Activated CD4-positive, alpha-beta T cell treated with anti-CD3 and anti-CD28 coated beads, Interleukin-2, amount 50 U/mL, for 1 hour (primary cell): ENCODE measurements around the gene LEF1.

Experiments used
- DNase-seq: peaks from one replicate; pipeline ENCODE4 v3.0.0-alpha.2; 2020

LEF1 gene

GRCh38 chr4:108174856-108175255 lies 6.1 kb upstream of the LEF1 start:
- DNase-seq = no peak

DNA sequence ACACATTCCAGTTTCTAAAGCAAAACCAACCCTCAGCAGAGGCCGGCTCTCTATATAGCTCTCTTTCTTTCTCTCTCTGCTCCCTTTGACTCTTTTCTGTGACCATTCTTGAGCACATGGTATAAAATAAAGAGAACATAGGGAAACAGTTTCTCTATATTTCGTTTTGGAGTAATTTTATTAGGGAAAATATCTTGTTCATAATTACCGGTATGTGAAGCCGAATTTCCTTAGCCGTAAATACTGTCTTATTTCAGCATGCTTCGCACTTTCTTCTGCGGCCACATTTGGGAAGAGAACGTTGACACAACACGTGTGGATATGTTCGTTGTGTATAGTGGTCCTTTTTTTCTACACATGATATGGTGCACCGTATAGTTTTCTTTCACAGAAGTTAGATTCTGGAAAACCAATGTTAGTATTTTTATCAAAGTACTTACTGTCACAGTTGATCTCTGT lies 4.9 kb upstream of the LEF1 start:
- DNase-seq = no peak

DNA sequence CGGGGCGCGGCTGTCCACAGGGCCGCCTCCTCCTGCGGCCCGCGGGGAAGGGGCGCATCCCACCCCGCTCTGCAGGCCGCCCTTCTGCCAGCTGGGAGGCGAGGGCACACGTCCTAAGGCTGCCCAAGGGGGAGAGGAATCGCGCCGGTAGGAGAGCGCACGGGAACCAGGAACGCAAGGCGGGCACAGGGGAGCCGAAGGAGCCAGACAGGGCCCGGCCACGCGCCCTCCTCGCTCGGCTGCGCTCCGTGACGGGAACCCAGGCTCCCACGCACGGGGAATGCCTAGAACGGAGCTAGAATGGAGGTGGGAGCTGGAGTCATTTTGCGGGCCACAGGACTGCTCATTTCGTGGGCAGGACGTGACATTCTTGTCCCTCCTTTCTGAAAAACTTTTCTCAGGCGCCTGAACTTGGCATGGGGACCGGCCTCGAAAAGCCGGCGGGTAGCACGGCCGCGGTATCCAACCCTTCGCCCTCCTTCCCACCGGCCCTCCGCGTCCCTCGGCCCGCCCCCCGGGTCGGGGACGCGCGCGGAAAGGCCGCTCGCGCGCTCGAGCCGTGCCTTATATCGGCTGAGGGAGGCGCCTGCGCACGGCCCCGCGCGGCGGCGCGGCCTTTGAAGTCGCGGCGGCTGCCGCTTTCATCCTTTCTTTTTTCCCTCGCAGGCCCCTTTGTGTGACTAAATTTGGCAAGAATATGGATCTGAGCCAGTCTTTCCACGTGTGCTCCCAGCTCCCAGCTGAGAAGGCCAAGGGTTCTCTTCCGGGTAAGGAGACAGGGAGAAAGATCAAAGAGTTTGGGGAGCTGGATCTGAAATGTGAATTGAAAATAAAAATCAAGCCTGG lies 4.2 kb upstream of the LEF1 start:
- peak; percentile 69 for DNase-seq

- no peak for DNase-seq
These were observed 3.6 kb upstream of the LEF1 start for GRCh38 chr4:108172231-108172752.

DNA sequence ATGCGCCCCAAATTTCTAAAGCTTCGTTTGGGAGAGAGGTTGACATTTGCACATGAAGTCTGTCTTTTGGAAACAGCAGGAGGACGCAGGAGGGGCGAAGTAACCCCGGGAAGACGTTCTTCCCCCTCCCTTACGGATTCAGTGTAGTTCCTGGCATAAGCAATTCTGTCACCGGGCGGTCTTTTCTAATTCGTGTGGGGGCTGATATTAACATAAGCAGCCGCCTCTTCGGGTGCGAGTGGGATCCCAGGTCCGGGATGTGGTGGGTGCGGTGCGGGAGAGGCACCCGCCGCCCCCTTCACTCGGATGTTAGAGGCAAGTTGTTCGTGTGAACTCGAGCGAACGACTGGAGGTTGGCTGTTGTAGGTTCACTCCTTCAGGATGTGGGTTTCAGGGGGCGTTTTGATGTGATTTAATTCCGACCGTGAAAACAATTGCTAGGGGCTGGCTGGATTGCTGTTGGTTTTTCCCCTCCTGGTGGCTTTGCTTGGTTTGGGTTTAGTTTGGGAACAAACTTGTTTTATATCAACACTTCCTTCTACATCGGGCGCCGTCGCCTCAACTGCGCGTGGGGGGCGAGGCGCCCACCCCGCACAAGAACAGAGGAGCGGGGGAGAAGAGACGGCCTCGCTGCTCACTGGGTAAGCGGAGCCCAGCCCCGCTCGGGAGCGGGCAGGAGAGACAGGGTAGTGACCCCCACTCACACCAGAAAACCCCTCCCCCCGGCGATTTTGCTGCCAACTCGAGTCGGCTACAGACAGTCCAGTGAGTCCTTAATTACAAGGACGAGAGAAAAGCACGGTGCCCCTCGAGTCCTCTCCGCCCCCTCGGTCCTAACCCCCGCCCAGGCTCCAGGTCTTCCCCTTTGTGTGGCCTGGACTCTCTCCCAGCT lies 2.9 kb upstream of the LEF1 start:
- DNase-seq = peak; percentile 45

DNA sequence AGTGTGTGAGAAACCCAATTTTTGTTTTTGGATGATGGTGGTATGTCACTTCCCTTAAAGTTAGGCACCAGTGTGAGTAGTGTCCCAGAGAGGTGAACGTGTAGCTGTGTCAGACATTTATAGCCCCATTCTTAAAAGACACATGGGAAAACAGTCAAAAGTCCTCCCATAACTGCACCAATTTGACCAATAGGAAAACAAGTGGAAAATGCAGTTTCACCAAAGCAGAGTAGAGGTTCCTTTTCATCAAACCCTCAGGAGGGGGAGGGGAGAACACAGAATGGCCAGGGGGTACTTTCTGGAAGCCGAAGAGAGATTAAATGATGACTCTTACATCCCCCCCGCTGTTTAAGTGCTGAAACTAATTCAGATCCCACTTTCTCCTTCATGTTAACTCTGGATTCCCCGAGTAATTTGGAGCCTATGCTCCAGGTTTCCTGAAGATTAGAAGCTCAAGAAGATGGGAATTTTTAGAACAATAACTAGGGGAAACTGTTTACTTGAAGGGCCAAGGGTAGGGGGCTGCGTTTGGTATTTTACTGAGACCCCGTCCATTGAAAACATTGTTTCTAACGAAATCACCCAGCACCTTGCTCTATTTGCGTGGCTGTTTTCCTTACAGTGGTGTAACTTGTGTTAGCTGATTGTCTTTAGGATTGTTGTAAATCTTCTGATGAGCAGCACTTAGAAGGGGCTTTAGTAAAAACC lies 2.1 kb upstream of the LEF1 start:
- DNase-seq = no peak

DNA sequence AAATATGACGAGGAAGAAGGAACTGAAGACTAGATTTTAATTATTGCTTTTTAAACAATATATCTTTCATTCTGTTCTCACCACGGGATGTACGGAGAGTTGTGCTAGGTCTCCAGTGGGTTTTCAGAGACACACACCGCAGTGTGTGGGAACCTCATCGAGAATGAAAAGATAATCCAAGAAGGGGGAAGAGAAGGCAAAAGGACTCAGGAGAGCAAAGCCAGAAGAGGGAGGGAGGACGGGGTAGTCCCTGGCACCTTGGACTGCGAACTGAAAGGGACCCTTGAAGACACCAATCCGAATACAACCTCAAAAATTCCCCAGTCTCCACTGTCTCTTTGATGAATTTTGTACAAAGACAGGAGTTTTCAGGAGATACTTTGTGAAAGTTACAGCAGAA lies 932 bp upstream of the LEF1 start:
- DNase-seq = no peak

DNA sequence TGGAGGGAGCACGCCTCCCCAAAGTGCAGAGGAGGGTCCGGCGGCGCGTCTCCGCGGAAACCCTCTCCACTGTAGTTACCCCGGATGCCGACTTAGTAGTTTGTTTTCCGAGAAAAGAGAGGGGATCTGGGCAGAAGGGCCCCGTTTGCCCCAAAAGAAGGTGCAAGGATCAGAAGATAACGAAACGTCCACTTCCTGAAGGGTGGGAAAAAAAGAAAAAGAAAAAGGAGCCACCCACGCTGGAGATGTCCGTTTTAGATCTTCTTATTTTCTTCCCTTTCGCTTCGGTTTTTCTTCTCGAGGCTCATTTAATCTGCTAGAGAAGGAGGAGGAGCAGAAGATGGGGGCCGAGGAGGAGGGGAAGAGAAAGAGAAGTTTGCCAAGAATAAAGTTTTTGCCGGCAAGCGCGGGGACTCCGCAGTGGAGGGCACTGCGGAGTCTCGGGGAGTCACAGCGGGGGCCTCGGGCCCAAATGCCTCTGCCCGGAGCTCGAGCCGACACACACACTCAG lies 517 bp downstream of the LEF1 start:
- DNase-seq = peak; percentile 38

DNA sequence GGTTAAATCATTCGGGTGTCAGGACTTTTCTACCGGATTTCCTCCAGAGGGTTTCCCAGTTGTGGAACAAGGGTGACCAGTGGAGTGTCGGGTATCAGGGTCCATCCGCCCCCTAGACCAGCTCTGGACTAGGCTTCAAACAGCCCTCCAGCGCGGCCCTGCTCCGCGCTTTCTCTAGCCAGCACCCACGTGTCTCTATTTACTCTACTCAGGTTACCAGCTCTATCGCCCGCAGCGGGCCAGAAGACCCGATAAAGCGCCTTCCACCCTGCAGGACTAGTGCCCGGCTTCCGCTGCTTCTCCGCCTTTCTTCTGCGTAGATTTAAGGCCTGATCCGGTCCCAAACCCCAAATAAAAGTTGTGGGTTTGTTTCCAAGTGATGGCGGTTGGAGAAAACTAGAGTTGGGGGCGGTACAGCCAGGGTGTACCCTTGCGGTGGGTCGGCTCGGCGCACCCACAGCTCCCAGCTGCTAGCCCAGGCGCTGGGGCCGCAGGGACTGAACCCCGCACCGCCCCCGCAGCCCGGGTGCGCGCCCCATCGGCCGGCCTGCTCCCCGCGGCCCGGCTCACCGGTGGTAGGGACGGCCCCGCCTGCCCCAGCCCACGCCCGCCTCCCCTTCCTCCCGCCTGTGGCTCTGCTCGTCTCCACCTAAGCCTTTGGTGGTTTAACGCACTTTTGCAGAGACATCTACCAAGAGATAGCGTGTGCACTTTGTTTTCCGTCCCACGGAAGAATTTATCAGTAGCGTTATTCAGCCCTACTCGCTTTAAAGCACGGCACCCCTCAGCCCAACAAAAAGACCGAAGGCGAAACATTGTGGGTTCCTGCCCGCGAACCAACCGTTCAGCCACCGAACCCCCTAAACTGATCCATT lies 2.1 kb downstream of the LEF1 start:
- DNase-seq = peak; percentile 50

DNA sequence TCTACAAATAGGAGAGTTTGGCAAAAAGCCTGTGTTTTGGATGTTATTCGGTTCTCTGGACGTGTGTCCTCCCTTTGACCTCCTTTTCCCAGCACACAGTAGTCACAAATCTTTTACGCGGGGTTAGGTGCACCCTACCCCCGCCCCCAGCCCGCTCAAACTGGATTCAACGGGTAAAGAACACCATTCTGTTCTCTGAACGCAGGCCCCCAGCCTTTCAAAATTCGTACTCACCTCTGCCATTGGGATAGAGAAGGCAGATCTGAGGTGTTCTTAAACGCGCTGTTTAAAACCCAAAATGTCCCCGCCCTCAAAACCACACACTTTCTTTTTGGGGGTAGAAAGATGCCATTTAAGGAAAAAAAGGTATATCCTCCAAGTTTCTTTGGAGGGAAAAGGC lies 2.7 kb downstream of the LEF1 start:
- DNase-seq = peak; percentile 40

- peak; percentile 15 for DNase-seq
These were observed 3.1 kb downstream of the LEF1 start for GRCh38 chr4:108165586-108165985.

DNA sequence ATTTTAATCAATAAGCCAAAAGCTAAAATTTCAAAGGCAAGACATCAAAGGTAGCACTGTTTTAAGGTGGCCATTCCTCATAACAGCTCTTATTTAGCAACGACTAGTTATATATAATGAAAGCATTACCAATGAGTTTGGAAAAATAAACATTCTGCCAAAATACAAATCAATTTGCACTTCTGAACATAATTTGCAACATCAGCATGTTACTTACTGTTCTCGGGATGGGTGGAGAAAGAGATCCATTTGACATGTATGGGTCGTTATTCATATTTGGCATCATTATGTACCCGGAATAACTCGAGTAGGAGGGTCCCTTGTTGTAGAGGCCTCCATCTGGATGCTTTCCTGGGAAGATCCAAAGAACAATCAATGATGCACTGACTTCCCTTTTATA lies 5.4 kb downstream of the LEF1 start:
- no peak for DNase-seq

GRCh38 chr4:108160741-108161352 lies 7.9 kb downstream of the LEF1 start:
- DNase-seq = no peak

- no peak for DNase-seq
These were observed 8.9 kb downstream of the LEF1 start for GRCh38 chr4:108159845-108160244.

DNA sequence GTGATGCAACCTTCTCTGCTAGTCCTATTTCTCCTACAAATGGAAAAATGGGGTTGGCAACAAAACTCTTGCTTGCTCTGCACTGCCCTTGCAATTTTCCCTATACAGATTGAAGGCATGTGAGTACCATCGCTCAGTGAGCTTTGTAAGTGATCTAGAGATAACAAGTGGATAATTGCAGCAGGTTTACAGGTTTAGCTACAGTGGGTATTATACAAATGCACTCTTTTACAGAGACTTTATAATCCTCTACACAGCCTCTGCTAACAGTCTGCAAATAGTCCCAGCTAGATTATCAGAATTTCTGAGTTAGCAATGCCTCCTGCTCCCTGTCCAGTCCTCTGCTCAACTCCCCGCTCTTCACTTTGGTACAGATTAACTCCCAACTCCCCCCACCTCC lies 11.1 kb downstream of the LEF1 start:
- no peak for DNase-seq

DNA sequence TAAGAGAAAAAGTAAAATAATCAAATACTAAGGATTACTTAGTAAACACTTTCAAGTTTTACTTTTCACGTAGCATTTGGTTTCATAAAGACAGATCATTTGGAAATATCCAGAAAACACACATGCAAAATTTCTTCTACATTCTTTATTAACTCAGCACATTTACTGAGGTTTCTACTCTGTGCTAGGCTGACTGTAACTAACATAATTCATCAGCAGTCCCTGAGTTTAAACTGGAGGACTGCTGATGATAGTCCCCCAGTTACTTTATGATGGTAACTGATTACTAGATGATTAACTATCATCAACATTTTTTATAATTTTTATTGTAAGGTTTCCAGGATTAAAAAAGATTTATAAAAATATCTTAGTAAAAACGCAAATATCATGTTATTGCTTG lies 12.3 kb downstream of the LEF1 start:
- DNase-seq = no peak

- no peak for DNase-seq
These were observed 13.4 kb downstream of the LEF1 start for GRCh38 chr4:108155373-108155772.

- DNase-seq = no peak
These were observed 15.8 kb downstream of the LEF1 start for GRCh38 chr4:108152980-108153379.

- no peak for DNase-seq
These were observed 18.9 kb downstream of the LEF1 start for GRCh38 chr4:108149588-108150380.

- DNase-seq = no peak
These were observed 20.4 kb downstream of the LEF1 start for GRCh38 chr4:108148316-108148715.
